ENCODE measurements around the gene AOPEP. TPM values are rescaled to one million over a fixed set of nuclear protein-coding genes. Genes with fewer than 3 reads are reported as not detected.

Gene AOPEP
- total RNA-seq, 1 experiment from 2014 or later = 14.4 TPM

DNA sequence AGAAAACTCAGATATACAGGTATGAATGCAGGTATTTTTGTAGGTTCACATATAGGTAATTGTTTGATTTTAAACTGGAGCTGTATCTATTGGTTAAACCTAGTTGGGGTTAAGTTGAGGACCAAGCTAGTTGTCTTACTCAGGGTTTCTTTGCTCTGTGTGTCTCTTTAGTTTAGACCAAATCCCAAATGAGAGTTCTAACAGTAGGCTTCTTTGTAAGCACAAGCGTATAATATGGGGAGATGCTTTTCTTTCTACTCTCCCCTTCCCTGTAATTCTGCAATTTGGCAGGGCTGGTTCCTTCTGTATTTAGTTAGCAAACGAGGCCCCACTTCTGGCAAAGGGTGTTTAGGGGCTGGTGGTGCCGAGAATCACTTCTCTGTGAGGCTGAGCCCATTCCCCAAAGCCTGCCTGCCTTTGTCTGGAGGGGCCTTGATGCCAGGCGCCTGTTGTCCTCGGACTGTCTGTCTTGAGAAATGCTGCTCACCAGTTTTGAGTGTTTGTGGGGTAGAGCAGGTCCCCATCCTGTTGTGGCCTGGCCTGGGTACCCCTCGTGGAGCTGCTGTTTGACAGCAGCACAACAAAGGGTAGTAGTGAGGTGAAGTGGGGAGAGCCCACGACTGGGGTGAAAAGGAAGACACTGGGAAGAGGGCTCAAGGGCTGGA is 331.8 kb downstream of the AOPEP start:
- no peaks in the 10 kb centered on the region for H3K27me3 Mint-ChIP-seq (ENCODE audit: low read depth)
- no peak for DNase-seq (ENCODE audit: low spot score)
- no peaks in the 10 kb centered on the region for H3K36me3 Mint-ChIP-seq
- ChIA-PET POLR2A (no interaction called here), CTCF (interaction anchor here (1.0 to 2.9 kb wide), 5 partner anchors 13 to 74 kb away, joined by 3 to 13 read pairs (median 4); no protein-coding TSS in a partner anchor)
- peaks cover 41% of the 10 kb centered on the region for H3K4me1 Mint-ChIP-seq
- no peak overlapping the region for H3K4me3 Mint-ChIP-seq
- peak overlapping the region; percentile 68 for H3K27ac Mint-ChIP-seq
- no peaks in the 10 kb centered on the region for H3K9me3 Mint-ChIP-seq
- TF ChIP-seq, protein P1, sequence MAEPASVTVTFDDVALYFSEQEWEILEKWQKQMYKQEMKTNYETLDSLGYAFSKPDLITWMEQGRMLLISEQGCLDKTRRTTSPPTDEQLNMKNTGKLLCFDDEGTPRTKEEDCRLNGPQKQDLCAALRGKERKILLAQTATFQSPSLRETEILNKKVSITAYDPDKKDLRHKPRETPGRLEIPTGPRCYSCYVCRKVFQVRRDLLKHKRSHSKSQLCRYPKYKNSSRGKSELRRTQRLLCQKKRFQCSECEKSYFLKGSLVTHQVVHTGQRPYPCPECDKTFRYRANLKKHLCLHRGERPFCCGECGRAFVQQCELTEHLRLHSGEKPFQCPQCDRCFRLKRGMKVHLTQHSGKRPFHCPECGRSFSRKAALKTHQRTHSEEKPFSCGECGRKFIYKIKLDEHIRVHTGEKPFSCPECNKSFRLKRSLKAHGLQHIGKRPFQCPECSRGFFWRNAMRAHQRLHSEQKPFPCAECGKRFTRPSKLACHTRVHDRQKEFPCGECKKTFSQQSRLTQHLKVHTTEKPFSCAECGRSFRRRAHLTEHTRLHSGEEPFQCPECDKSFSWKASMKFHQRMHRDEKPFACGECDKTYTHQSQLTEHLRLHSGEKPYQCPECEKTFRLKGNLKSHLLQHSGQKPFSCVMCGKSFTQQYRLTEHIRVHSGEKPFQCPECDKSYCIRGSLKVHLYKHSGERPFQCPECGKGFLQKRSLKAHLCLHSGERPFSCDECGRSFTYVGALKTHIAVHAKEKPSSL (CRISPR knock-in tag; conservative IDR thresholded peaks at IDR 0.05) = no peak
- TF ChIP-seq SOX15 (CRISPR knock-in tag; IDR thresholded peaks at IDR 0.05) (no peak), SP1 (CRISPR knock-in tag; conservative IDR thresholded peaks at IDR 0.05) (no peak), TEAD1 (CRISPR knock-in tag; IDR thresholded peaks at IDR 0.05) (no peak), TP53 (CRISPR knock-in tag; IDR thresholded peaks at IDR 0.05) (no peak), RORB (CRISPR knock-in tag; IDR thresholded peaks at IDR 0.05) (no peak), ZBTB21 (CRISPR knock-in tag; IDR thresholded peaks at IDR 0.05; ENCODE audit: borderline replicate concordance) (no peak), HMGXB4 (CRISPR knock-in tag; IDR thresholded peaks at IDR 0.05) (no peak), GRHL2 (CRISPR knock-in tag; IDR thresholded peaks at IDR 0.05; ENCODE audit: insufficient replicate concordance, severe bottlenecking) (no peak)
- TF ChIP-seq, protein P2, sequence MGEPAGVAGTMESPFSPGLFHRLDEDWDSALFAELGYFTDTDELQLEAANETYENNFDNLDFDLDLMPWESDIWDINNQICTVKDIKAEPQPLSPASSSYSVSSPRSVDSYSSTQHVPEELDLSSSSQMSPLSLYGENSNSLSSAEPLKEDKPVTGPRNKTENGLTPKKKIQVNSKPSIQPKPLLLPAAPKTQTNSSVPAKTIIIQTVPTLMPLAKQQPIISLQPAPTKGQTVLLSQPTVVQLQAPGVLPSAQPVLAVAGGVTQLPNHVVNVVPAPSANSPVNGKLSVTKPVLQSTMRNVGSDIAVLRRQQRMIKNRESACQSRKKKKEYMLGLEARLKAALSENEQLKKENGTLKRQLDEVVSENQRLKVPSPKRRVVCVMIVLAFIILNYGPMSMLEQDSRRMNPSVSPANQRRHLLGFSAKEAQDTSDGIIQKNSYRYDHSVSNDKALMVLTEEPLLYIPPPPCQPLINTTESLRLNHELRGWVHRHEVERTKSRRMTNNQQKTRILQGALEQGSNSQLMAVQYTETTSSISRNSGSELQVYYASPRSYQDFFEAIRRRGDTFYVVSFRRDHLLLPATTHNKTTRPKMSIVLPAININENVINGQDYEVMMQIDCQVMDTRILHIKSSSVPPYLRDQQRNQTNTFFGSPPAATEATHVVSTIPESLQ (CRISPR knock-in tag; IDR thresholded peaks at IDR 0.05) = no peak
- TF ChIP-seq, protein P3, sequence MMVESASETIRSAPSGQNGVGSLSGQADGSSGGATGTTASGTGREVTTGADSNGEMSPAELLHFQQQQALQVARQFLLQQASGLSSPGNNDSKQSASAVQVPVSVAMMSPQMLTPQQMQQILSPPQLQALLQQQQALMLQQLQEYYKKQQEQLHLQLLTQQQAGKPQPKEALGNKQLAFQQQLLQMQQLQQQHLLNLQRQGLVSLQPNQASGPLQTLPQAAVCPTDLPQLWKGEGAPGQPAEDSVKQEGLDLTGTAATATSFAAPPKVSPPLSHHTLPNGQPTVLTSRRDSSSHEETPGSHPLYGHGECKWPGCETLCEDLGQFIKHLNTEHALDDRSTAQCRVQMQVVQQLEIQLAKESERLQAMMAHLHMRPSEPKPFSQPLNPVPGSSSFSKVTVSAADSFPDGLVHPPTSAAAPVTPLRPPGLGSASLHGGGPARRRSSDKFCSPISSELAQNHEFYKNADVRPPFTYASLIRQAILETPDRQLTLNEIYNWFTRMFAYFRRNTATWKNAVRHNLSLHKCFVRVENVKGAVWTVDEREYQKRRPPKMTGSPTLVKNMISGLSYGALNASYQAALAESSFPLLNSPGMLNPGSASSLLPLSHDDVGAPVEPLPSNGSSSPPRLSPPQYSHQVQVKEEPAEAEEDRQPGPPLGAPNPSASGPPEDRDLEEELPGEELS (CRISPR knock-in tag; IDR thresholded peaks at IDR 0.05) = no peak
- TF ChIP-seq, protein P4, sequence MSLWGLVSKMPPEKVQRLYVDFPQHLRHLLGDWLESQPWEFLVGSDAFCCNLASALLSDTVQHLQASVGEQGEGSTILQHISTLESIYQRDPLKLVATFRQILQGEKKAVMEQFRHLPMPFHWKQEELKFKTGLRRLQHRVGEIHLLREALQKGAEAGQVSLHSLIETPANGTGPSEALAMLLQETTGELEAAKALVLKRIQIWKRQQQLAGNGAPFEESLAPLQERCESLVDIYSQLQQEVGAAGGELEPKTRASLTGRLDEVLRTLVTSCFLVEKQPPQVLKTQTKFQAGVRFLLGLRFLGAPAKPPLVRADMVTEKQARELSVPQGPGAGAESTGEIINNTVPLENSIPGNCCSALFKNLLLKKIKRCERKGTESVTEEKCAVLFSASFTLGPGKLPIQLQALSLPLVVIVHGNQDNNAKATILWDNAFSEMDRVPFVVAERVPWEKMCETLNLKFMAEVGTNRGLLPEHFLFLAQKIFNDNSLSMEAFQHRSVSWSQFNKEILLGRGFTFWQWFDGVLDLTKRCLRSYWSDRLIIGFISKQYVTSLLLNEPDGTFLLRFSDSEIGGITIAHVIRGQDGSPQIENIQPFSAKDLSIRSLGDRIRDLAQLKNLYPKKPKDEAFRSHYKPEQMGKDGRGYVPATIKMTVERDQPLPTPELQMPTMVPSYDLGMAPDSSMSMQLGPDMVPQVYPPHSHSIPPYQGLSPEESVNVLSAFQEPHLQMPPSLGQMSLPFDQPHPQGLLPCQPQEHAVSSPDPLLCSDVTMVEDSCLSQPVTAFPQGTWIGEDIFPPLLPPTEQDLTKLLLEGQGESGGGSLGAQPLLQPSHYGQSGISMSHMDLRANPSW (CRISPR knock-in tag; conservative IDR thresholded peaks at IDR 0.05; ENCODE audit: low read depth) = no peak
- ATAC-seq = no peak

DNA sequence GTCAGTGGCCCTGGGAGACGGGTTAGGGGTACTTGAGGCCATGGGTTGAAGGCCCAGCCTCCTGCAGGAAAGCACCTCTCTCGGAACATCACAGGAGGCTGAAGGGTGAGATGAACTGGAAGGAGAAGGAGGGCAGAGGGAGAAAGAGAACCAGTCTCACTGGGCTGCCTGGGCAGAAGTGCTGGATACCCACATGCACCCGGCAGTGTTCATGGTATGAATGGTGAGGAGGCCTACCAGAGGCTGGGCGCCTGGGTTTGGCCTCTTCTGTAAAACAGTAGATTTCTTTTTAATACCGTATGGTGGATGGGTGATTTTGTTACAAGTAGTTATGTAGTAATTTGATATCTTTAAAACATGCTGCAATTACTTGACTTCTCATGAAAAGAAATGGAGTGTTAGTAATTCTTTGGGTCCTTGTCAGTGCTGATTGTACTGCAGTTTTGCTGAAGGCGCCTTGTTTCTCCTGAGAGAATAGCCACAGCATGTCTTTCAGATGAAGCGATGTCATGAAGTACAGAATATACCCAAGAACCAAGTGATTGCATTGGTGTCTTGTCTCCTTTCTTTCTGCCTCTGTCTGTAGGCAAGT is 332.4 kb downstream of the AOPEP start:
- Mint-ChIP-seq H3K27me3 (ENCODE audit: low read depth) (no peaks in the 10 kb centered on the region), H3K27ac (peak overlapping the region; percentile 68; the same call in 1 of the 2 replicates), H3K9me3 (no peaks in the 10 kb centered on the region), H3K4me1 (peaks cover 46% of the 10 kb centered on the region), H3K4me3 (no peak overlapping the region), H3K36me3 (no peaks in the 10 kb centered on the region)
- no peak for DNase-seq (ENCODE audit: low spot score)
- POLR2A ChIA-PET = no interaction called here
- TF ChIP-seq TEAD4 (CRISPR knock-in tag; IDR thresholded peaks at IDR 0.05) (no peak), MAX (CRISPR knock-in tag; IDR thresholded peaks at IDR 0.05) (no peak)
- CTCF ChIA-PET = interaction anchor here (2.9 kb wide), 1 partner anchor 69 kb away, joined by 13 read pairs; no protein-coding TSS in a partner anchor
- ATAC-seq = no peak

Data from WTC11 (cell line).